ENCODE measurements around the gene PCDH1.
"Not testable (repeated sequence)": the region's sequence is repeated elsewhere in the genome, so short reads cannot be mapped to it uniquely, and the experiment has no call there.

The PCDH1 gene

DNA sequence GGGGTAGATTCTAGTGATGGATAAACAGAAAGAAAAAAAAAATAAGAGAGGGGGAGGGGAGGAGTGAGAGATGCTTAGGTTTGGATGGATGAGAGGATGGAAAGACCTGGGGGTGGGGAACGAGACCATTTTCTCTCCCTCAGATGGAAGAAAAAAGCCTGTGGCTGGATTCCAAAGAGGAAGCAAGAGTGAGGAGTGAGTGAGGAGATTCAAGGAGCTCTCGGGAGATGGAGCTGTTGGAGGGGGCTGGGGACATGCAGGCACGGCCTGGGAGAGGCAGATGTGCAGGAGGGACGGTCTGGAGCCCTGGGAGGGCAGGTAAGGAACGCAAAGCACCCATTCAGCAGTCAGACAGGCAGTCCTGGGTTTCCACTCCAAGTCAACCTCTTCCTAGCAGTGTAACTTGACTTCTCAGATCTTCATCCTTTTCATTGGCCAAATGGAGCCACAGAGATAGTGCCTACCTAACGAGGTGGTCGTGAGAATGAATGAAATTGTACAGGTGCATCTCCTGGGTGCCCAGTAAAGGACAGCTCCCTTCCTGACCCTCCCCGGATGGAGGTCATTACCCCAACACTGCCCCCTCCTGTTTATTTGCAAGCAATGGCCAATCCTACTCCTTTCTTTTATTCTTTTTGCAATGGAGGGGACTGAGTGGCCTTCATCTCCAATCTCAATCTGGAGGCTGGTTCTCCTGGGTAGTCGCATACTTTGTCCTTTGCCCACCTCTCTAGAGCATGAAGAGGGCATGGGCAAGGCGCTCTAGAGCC lies 52.2 kb downstream of the PCDH1 start:
- no peak for TF ChIP-seq Cebpa-rat (IDR thresholded peaks at IDR 0.05)
- Histone ChIP-seq H3K4me3 (no peak overlapping the region), H4K20me1 (no peaks in the 10 kb centered on the region), H3K27me3 (no peaks in the 10 kb centered on the region), H3K9ac (no peak overlapping the region), H3K27ac (no peak overlapping the region), H3K4me2 (no peak overlapping the region), H3K4me1 (peaks cover 18% of the 10 kb centered on the region), H3K36me3 (no peaks in the 10 kb centered on the region), H3K9me3 (no peaks in the 10 kb centered on the region)

DNA sequence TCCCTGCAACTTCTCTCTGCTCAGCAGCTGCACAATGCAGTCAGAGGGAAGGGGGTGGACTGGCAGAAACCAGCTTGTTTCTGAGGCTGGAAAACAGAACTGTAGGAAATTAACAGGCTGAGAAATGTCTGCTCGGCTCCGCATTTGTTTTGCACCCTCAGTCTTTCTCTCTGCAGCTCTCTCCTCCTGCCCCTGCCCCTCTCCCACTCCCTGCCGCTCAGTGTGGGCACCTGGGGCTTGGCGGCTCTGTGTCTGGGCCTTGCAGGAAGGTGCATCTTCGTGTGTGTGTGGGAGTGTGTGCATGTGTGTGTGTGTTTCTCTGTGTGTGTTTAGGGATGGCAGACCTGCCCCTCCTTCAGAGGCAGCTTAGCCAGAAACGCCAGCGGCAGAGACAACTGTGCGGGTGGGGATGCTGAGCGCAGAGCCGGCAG lies 53.0 kb downstream of the PCDH1 start:
- Histone ChIP-seq H4K20me1 (no peaks in the 10 kb centered on the region), H3K27ac (no peak overlapping the region), H3K4me3 (no peak overlapping the region), H3K36me3 (no peaks in the 10 kb centered on the region), H3K4me2 (no peak overlapping the region), H3K9ac (no peak overlapping the region), H3K27me3 (no peaks in the 10 kb centered on the region), H3K4me1 (peaks cover 16% of the 10 kb centered on the region), H3K9me3 (no peaks in the 10 kb centered on the region)
- TF ChIP-seq Cebpa-rat (IDR thresholded peaks at IDR 0.05), result no peak

DNA sequence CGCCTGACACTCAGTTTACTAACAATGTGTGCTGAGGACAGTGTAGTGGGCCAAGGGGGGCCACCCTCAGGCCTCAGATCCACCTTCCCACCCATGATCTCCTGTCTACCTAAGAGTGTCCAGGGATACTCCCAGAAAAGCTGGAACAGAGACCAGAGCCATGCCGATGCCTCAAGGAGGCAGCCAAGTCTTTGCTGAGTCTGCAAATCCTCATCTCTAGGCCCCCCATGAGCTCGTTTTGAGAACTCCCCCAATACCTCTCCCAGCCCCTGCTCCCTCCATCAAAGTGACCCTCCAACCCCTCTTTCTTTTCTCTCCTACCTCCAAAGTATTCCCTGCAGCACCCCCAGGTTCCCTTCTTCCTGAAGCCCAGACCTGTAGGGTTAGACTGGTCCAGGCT lies 53.5 kb downstream of the PCDH1 start:
- no peak overlapping the region for H3K27ac ChIP-seq
- H3K4me2 ChIP-seq, result no peak overlapping the region
- no peak overlapping the region for H3K9ac ChIP-seq
- H4K20me1 ChIP-seq, result no peaks in the 10 kb centered on the region
- no peaks in the 10 kb centered on the region for H3K36me3 ChIP-seq
- no peaks in the 10 kb centered on the region for H3K9me3 ChIP-seq
- H3K27me3 ChIP-seq, result no peaks in the 10 kb centered on the region
- TF ChIP-seq Cebpa-rat (IDR thresholded peaks at IDR 0.05), result no peak
- peaks cover 12% of the 10 kb centered on the region for H3K4me1 ChIP-seq
- H3K4me3 ChIP-seq, result no peak overlapping the region

DNA sequence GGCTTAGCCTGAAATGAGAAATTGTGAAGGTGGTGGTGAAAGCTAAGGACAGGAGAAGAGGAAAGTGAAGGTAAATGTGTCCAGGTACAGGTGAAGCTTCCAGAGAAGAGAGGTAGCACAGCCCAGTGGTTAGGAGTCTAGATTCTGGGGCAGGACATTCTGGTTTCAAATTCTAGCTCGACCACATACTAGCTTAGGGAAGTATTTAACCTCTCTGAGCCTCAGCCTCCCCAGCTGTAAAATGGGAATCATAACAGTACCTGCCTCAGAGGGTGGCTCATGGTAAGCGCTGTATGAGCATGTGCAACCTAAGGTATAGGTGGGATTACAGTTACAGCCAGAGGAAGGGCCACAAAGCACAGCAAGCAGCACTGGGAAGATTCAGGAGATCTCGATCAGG lies 55.2 kb downstream of the PCDH1 start:
- H3K9ac ChIP-seq, result no peak overlapping the region
- no peaks in the 10 kb centered on the region for H3K36me3 ChIP-seq
- H3K9me3 ChIP-seq, result no peaks in the 10 kb centered on the region
- no peak overlapping the region for H3K27ac ChIP-seq
- no peak for TF ChIP-seq Cebpa-rat (IDR thresholded peaks at IDR 0.05)
- no peak overlapping the region for H3K4me3 ChIP-seq
- H3K4me2 ChIP-seq, result no peak overlapping the region
- H3K4me1 ChIP-seq, result peaks cover 5% of the 10 kb centered on the region; the same call in 1 of the 2 replicates
- H4K20me1 ChIP-seq, result no peaks in the 10 kb centered on the region
- no peaks in the 10 kb centered on the region for H3K27me3 ChIP-seq

DNA sequence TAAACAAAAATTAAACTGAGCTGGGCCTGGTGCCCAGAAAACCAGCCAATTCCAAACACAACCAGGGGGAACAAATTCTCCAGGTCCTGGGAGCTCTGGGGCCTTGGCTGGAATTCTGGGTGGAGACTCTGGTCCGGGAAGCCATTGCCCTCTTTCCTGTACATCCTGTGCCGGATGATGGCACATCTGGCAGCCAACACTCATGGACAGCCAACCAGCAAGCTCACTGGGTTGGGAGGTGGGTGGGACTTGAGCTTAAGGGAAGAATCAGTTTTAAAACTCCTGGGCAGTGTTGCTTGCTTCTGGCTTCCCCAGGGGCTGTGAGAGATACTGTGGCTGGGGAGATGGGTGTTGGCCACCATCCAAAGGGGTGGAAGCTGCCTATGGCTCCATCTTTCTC lies 56.1 kb downstream of the PCDH1 start:
- no peaks in the 10 kb centered on the region for H3K9me3 ChIP-seq
- no peak overlapping the region for H3K9ac ChIP-seq
- no peaks in the 10 kb centered on the region for H3K36me3 ChIP-seq
- no peaks in the 10 kb centered on the region for H3K27me3 ChIP-seq
- H3K27ac ChIP-seq, result no peak overlapping the region
- TF ChIP-seq Cebpa-rat (IDR thresholded peaks at IDR 0.05), result no peak
- H3K4me2 ChIP-seq, result no peak overlapping the region
- peaks cover 5% of the 10 kb centered on the region; the same call in 1 of the 2 replicates for H3K4me1 ChIP-seq
- H4K20me1 ChIP-seq, result no peaks in the 10 kb centered on the region
- no peak overlapping the region for H3K4me3 ChIP-seq

DNA sequence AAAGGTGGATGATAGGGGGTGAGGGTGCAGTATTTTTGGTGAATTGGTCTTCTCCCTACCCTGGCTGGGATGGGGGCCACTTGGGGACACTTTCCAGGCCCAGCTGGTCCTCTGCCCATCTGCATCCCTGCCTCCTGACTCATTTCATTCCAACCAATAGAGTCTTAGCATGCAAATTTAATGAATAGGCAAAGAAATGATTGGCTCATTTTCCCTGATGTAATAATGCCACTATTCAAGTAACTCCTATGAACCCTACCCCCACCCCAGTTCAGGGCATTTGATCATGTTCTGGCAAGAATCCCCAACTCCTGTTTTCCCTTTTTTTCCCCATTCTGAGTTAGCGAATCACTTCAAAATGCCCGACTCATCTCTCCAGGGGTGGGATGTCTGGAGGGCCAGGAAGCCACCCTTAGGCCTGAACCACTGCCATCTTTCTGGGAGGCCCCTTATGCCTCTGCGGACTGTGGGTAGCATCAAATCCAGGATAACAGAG lies 56.7 kb downstream of the PCDH1 start:
- H3K36me3 ChIP-seq, result no peaks in the 10 kb centered on the region
- H3K9ac ChIP-seq, result no peak overlapping the region
- H3K4me2 ChIP-seq, result no peak overlapping the region
- no peak for TF ChIP-seq Cebpa-rat (IDR thresholded peaks at IDR 0.05)
- no peak overlapping the region for H3K4me3 ChIP-seq
- H3K4me1 ChIP-seq, result peaks cover 5% of the 10 kb centered on the region; the same call in 1 of the 2 replicates
- no peaks in the 10 kb centered on the region for H3K27me3 ChIP-seq
- H3K27ac ChIP-seq, result no peak overlapping the region
- no peaks in the 10 kb centered on the region for H4K20me1 ChIP-seq
- no peaks in the 10 kb centered on the region for H3K9me3 ChIP-seq

DNA sequence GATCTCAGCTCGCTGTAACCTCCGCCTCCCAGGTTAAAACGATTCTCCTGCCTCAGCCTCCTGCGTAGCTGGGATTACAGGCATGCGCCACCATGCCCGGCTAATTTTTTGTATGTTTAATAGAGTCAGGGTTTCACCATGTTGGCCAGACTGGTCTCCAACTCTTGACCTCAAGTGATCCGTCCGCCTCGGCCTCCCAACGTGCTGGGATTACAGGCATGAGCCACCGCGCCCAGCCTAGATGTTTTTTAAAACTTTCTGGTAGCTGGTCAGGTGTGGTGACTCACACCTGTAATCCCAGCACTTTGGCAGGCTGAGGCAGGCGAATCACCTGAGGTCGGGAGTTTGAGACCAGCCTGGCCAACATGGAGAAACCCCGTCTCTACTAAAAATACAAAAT lies 57.5 kb downstream of the PCDH1 start:
- not testable (repeated sequence) for H3K4me2 ChIP-seq, H3K9ac ChIP-seq, H3K9me3 ChIP-seq, H3K4me1 ChIP-seq, H3K4me3 ChIP-seq, H3K27me3 ChIP-seq, H3K27ac ChIP-seq, H4K20me1 ChIP-seq, H3K36me3 ChIP-seq

DNA sequence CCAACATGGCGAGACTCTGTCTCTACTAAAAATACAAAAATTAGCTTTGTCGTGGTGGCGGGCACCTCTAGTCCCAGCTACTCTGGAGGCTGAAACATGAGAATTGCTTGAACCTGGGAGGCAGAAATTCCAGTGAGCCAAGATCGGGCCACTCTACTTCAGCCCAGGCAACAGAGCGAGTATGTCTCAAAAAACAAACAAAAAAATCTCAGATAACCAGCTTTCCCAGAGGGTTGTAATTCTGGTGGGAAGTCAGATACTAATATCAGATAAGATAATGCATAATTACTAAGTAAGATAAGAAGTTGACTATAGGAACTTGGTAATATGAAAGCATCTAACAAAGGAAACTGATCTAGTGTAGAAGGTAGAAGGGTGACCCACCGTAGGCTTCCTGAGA lies 60.6 kb downstream of the PCDH1 start:
- H3K9me3 ChIP-seq, result no peaks in the 10 kb centered on the region
- H3K36me3 ChIP-seq, result no peaks in the 10 kb centered on the region
- no peak overlapping the region for H3K4me2 ChIP-seq
- H3K4me1 ChIP-seq, result peaks cover 22% of the 10 kb centered on the region
- no peaks in the 10 kb centered on the region for H3K27me3 ChIP-seq
- no peak overlapping the region for H3K4me3 ChIP-seq
- TF ChIP-seq Cebpa-rat (IDR thresholded peaks at IDR 0.05), result no peak
- no peaks in the 10 kb centered on the region for H4K20me1 ChIP-seq
- H3K9ac ChIP-seq, result no peak overlapping the region
- H3K27ac ChIP-seq, result no peak overlapping the region

DNA sequence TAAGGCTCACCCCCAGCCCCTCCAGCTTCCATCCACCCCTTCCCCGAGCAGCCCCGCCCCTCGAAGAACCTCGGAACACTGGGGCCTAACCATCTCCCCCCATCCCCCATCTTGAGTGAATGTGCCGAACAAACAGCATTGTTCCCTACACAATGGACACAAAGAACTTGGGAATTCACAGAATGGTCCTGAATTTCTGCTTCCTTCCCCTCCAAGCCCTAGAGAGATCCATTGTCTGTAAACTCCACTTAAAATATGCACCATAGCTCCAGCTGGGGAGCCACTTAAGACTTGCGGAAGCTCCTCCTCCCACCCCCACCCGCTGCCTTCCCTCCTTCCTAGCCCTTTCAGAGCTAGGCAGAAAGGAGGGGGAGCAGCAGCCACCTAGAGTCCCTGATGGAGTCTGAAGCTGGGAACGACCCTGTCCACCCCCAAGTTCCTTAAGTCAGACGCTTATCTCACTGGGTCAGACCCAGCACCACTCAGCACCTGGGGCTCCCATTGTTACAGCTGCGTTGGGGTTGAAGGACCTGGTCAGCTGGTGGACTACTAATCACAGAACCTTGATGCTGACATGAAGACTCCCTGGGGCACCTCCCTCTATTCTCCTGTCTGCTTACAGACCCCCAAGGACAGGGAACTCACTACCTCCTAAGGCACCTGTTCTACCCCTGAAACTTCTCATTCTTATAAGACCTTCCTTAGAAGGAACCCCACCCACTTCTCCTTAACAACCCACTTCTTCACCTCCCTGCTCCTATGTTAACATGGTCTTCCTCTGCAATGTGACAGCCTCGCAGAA lies 61.4 kb downstream of the PCDH1 start:
- H3K36me3 ChIP-seq, result no peaks in the 10 kb centered on the region
- TF ChIP-seq Cebpa-rat (IDR thresholded peaks at IDR 0.05), result no peak
- no peaks in the 10 kb centered on the region for H3K27me3 ChIP-seq
- H3K27ac ChIP-seq, result no peak overlapping the region
- H3K9me3 ChIP-seq, result no peaks in the 10 kb centered on the region
- H4K20me1 ChIP-seq, result no peaks in the 10 kb centered on the region
- peaks cover 17% of the 10 kb centered on the region for H3K4me1 ChIP-seq
- H3K9ac ChIP-seq, result no peak overlapping the region
- H3K4me3 ChIP-seq, result no peak overlapping the region
- no peak overlapping the region for H3K4me2 ChIP-seq

DNA sequence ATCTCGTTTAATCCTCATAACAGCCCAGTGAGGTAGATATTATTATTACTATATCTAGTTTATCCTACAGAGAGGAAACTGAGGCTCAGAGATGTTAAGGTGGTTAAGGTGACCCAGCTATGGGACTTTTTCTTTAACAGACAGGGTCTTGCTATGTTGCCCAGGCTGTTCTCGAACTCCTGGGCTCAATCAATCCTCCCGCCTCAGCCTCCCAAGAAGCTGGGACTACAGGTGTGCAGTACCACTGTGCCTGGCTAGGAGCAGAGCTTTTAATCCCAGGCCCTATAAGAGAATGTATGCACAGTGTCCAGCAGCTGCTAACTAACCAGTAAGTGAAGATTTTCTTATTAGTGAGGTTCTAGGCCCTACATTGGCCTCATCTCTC lies 62.4 kb downstream of the PCDH1 start:
- Histone ChIP-seq H4K20me1 (no peaks in the 10 kb centered on the region), H3K4me3 (no peak overlapping the region), H3K9ac (no peak overlapping the region), H3K4me2 (no peak overlapping the region), H3K36me3 (no peaks in the 10 kb centered on the region), H3K27ac (no peak overlapping the region), H3K9me3 (no peaks in the 10 kb centered on the region), H3K4me1 (peaks cover 17% of the 10 kb centered on the region), H3K27me3 (no peaks in the 10 kb centered on the region)
- TF ChIP-seq Cebpa-rat (IDR thresholded peaks at IDR 0.05), result no peak
